A673 (cell line): ENCODE data around the gene BANF1.

ENCODE experiments used
- CTCF ChIP-seq: fragments of 300-800, 200-600 bp; sonication (generic); conservative IDR thresholded peaks from 2 replicates; pipeline ENCODE4 v1.5.1; 2017; ENCODE audit warnings: low read depth, mild to moderate bottlenecking, antibody characterized with exemption, low read length, moderate library complexity, mixed read lengths
- EZH2 ChIP-seq: fragments of 200-600 bp; sonication (generic); IDR thresholded peaks from 2 replicates; pipeline ENCODE4 v1.6.1; 2017; ENCODE audit warnings: borderline replicate concordance, low read depth, mild to moderate bottlenecking, mixed read lengths, antibody characterized with exemption, low read length; ENCODE audit not compliant: poor library complexity, severe bottlenecking

GRCh38 chr11:65953471-65953870 is 48.8 kb upstream of the BANF1 start:
- TF ChIP-seq CTCF, result no peak
- no peak for TF ChIP-seq EZH2
